ENCODE measurements around the gene CALML5. TPM values are rescaled to one million over a fixed set of nuclear protein-coding genes. Genes with fewer than 3 reads are reported as not detected.

The CALML5 gene
- polyA plus RNA-seq, 1 donor from 2014 or later, result not detected

DNA sequence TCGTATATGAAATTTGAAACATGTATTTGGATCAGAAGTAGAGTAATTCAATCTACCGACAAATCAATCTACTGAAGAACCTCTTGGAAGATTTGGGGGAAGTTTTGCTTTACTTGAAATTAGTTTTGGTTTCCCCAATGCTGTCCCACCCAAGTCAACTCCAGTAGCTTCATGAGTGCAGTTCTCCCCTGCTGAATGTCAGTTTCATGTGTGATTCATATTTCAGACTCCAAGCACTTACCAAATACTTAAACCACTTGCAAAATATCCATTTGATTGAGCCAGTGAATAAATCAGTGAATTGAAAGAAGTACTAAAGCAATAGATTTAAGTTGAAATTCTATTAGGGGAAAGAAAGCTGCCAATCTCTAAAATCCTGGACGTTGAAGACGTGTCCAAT, 9.3 kb downstream of the CALML5 start:
- no peaks in the 10 kb centered on the region for H3F3A ChIP-seq (ENCODE audit: insufficient read depth, low read length, poor library complexity, severe bottlenecking)
- no peak overlapping the region for H3K9ac ChIP-seq (ENCODE audit: low read length)
- no peaks in the 10 kb centered on the region for H3K79me2 ChIP-seq (replicated peaks; ENCODE audit: insufficient read depth, low read length)
- H3K36me3 ChIP-seq (ENCODE audit: insufficient read depth, low read length), result no peaks in the 10 kb centered on the region
- H3K27ac ChIP-seq (ENCODE audit: low read length), result no peak overlapping the region
- H3K4me3 ChIP-seq (ENCODE audit: low read length), result no peak overlapping the region
- TF ChIP-seq MXI1 (conservative IDR thresholded peaks at IDR 0.05; ENCODE audit: poor library complexity, severe bottlenecking) (no peak), RAD21 (conservative IDR thresholded peaks at IDR 0.05) (no peak), SMC3 (conservative IDR thresholded peaks at IDR 0.05; ENCODE audit: poor library complexity) (no peak), TAF1 (IDR thresholded peaks at IDR 0.05; ENCODE audit: low read depth) (no peak)
- H2AFZ ChIP-seq (ENCODE audit: low read depth, low read length), result no peak overlapping the region
- H3K9me2 ChIP-seq (ENCODE audit: insufficient read depth, low read length), result no peaks in the 10 kb centered on the region
- H3K4me2 ChIP-seq (ENCODE audit: low read length), result no peak overlapping the region
- H3K9me3 ChIP-seq (ENCODE audit: low read length), result no peaks in the 10 kb centered on the region
- H4K20me1 ChIP-seq (ENCODE audit: insufficient read depth), result no peaks in the 10 kb centered on the region
- H3K27me3 ChIP-seq (ENCODE audit: insufficient read depth, low read depth, low read length), result no peaks in the 10 kb centered on the region

GRCh38 chr10:5488272-5489161, 10.9 kb downstream of the CALML5 start:
- Histone ChIP-seq H3K9ac (ENCODE audit: low read length) (no peak overlapping the region), H3K27me3 (ENCODE audit: insufficient read depth, low read depth, low read length) (no peaks in the 10 kb centered on the region), H3K79me2 (replicated peaks; ENCODE audit: insufficient read depth, low read length) (no peaks in the 10 kb centered on the region), H3K4me3 (ENCODE audit: low read length) (no peak overlapping the region), H3K4me2 (ENCODE audit: low read length) (no peak overlapping the region), H3K27ac (ENCODE audit: low read length) (no peak overlapping the region), H2AFZ (ENCODE audit: low read depth, low read length) (no peak overlapping the region), H3K36me3 (ENCODE audit: insufficient read depth, low read length) (no peaks in the 10 kb centered on the region), H4K20me1 (ENCODE audit: insufficient read depth) (no peaks in the 10 kb centered on the region), H3F3A (ENCODE audit: insufficient read depth, low read length, poor library complexity, severe bottlenecking) (no peaks in the 10 kb centered on the region), H3K9me3 (ENCODE audit: low read length) (no peaks in the 10 kb centered on the region), H3K9me2 (ENCODE audit: insufficient read depth, low read length) (no peaks in the 10 kb centered on the region)
- no peak for TF ChIP-seq RAD21 (conservative IDR thresholded peaks at IDR 0.05)
- TF ChIP-seq MXI1 (conservative IDR thresholded peaks at IDR 0.05; ENCODE audit: poor library complexity, severe bottlenecking), result no peak
- TF ChIP-seq EP300 (conservative IDR thresholded peaks at IDR 0.05; ENCODE audit: poor library complexity, severe bottlenecking), result no peak
- no peak for TF ChIP-seq POLR2AphosphoS5 (IDR thresholded peaks at IDR 0.05)
- no peak for TF ChIP-seq EZH2 (IDR thresholded peaks at IDR 0.05; ENCODE audit: borderline replicate concordance, insufficient read depth, low read length, poor library complexity, severe bottlenecking)
- TF ChIP-seq TAF1 (IDR thresholded peaks at IDR 0.05; ENCODE audit: low read depth), result no peak
- TF ChIP-seq REST (IDR thresholded peaks at IDR 0.05; ENCODE audit: borderline replicate concordance), result no peak
- no peak for TF ChIP-seq CTCF (IDR thresholded peaks at IDR 0.05; ENCODE audit: poor library complexity, severe bottlenecking)
- no peak for TF ChIP-seq SMC3 (conservative IDR thresholded peaks at IDR 0.05; ENCODE audit: poor library complexity)

Data from neural cell (in vitro differentiated cells).